Mucosa of gallbladder (tissue), 1 donor: ENCODE measurements around the gene NFX1. TPM values are rescaled to one million over a fixed set of nuclear protein-coding genes. Genes with fewer than 3 reads are reported as not detected.
"Not testable (repeated sequence)": the region's sequence is repeated elsewhere in the genome, so short reads cannot be mapped to it uniquely, and the experiment has no call there.

Experiments
- DNase-seq: peaks from one replicate; pipeline ENCODE4 v3.0.0-alpha.2; 2020; ENCODE audit warnings: low spot score
- total RNA-seq: library from RNA; stranded (reverse); gene quantifications from one replicate; pipeline ENCODE4 v1.2.1, GENCODE V29; 2021
- donor health status: DM: no; HTN: no; CAD: no.

The NFX1 gene
- total RNA-seq, 1 donor from 2014 or later: 30.1 TPM

DNA sequence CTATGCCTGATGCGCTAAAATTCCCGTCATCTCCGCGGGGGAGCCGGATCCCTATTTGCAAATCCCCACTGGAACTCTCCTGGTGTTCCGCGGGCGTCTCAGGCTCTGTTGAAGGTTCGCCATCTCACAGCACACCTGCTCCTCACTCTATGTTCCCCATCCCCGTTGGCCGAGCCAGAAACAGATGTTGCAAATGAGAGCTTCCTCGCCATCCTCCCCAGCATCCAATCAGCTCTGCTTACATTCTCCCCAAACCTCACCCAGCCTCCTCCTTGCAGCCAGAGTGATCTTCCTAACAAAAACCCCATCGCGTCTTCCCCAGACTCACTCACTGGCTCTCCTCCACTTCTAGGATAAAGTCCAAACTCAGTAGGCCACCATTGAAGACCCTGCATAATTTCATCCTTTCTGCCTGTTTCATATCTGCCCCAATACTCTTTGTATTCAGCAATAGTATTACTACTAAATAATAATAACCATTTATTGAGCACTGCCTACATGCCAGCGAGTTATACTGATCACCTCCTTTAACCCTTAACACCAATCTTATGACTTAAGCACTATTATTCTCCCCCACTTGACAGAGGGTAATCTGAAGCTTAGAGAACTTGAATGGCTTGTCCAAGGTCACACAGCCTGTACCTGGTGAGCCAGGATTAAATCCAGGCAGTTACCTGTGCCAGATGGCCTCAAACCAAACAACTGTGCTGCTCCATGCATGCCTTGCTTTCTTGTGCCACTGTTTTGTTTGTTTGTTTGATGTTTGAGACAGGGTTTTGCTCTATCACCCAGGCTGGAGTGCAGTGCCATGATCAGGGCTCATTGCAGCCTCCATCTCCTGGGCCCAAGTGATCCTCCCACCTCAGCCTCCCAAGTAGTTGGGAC is 98.0 kb downstream of the NFX1 start:
- DNase-seq: no peak

DNA sequence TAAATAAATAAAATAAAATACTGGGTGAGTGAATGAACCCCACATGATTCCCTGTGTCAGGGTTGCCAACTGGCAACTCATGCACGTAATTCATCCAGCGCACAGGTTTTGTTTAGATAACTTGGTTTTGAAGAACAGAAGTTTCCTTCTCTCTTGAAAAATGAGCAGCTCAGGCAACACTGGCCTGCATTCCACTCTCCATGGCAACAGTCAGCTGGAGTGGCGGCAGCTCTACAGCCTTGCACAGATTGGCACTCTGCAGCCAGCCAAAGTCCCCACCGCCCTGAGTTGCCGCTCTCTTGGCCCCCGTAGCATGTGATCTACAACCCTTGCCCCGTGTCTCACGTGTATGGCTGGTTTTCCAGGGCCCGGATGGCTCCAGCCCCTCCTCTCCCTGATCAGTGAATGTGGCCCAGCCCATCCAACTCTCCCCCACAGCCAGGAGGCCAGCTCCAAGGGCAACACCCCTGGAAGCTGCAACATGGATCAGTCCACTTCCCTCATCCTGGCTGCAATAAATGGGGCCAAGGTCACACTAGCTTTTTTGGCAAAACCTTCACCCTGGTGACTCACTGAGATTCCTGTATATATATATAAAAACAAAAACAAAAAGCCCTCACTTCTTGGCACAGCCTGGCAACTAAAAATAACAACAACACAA is 100.9 kb downstream of the NFX1 start:
- peak; percentile 83 for DNase-seq

GRCh38 chr9:33392591-33393021 is 102.3 kb downstream of the NFX1 start:
- not testable (repeated sequence) for DNase-seq

- no peak for DNase-seq
These were observed 103.3 kb downstream of the NFX1 start for GRCh38 chr9:33393581-33393980.

- DNase-seq: not testable (repeated sequence)
These were observed 103.7 kb downstream of the NFX1 start for GRCh38 chr9:33393986-33394385.

DNA sequence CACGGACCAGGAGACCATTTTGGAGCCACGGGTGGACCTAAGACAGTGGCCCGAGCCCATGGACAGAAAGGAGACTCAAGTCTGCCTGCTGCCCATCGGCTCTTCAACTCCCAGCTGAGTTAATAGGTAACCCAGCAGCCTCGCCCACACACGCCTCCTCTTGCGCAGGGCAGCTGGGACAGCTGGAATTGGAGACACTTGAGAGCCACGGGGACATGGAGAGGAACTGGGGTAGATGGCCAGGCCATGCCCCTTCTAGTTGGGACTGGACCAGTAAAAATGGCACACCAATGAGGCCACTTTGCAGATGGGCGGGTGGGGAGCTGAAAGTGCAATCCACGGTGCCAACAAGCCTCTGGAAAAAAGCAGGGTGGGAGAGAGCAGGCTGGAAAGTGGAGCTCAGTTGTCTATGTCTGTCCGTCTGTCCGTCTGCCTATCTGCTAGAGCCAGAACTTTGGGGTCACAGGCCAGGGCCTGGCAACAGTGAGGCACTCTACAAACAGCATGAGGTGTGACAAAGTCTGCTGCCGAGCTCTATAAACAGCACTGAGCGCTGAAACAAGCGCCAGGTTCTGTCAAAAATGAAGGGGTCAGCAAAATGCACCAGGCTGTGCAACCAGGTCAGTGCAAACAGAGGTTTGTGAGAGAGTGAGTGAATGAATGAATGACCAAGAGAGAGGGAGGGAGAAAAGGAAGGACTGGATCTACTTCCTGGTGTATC is 105.0 kb downstream of the NFX1 start:
- peak; percentile 70 for DNase-seq

- not testable (repeated sequence) for DNase-seq
These were observed 107.5 kb downstream of the NFX1 start for GRCh38 chr9:33397801-33398200.

DNA sequence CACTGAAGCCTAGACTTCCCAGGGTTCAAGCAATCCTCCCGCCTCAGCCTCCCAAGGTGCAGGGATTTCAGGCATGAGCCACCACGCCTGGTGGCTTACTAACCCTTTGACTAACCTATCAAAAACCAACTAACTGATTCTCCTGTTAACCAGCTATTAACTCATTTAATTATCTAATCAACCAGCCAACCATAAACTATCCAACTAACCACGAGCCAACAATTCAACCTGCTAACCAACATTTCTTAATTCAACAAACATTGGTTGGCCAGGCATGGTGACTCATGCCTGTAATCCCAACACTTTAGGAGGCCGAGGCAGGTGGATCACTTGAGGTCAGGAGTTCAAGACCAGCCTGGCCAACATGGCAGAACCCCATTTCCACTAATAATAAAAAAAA is 108.7 kb downstream of the NFX1 start:
- DNase-seq: not testable (repeated sequence)

- not testable (repeated sequence) for DNase-seq
These were observed 111.5 kb downstream of the NFX1 start for GRCh38 chr9:33401809-33402208.

GRCh38 chr9:33402371-33402770 is 112.1 kb downstream of the NFX1 start, which contains the start of gene AQP7:
AQP7 (minus strand) TSS chr9:33402568; CDS start chr9:33401262, 1,306 bp downstream.
- not testable (repeated sequence) for DNase-seq

- DNase-seq: no peak
These were observed 113.8 kb downstream of the NFX1 start for GRCh38 chr9:33403941-33404787.

DNA sequence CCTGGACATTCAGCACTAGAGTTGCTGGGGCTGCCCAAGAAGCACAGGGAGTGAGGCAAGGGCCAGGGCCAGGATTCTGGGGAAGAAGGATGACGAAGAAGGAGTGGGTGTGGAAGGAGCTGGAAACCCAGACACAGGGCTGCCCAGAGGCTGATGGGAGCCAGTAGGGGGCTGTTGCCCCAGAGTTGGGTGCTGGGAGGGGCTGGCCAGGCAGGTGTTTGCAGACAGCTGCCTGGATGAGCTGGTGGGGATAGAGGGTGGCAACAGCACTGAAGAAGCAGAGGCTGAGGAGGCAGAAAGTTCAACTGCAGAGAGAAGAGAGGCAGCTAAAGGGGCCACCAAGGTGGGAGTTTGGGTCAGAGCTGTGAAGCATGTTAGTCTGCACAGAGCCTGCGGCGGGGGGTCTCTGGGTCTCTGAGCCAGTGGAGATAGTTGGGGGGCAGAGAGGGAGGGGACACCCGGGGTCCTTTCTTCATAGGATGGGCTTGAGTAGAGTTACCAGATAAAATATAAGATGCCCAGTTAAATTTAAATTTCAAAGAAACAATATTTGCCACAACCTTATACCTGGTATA is 114.6 kb downstream of the NFX1 start:
- DNase-seq: no peak

- no peak for DNase-seq
These were observed 116.7 kb downstream of the NFX1 start for GRCh38 chr9:33407061-33407460.

DNA sequence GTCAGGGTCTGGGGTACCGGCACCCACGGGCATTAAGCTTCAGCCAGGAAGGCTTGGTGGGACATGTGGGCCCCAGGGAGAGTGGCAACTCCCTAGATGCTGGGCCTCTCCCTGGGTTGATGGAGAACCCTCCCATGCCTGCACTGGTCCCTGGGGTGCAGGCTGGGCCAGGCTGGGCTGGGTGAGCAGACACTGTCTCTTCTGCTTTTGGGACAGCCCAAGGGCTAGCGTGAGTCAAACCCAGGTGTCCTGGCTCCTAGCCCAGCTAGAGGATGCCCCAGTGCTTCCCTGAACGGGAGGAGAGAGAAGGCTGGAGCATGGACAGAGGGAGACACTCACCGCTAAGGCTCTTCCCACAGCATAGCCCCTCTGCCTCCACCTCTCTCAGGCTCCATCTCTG is 117.8 kb downstream of the NFX1 start:
- DNase-seq: no peak

GRCh38 chr9:33414268-33414667 is 124.0 kb downstream of the NFX1 start:
- no peak for DNase-seq

GRCh38 chr9:33414889-33415500 is 124.7 kb downstream of the NFX1 start:
- no peak for DNase-seq

- DNase-seq: peak; percentile 88
These were observed 125.3 kb downstream of the NFX1 start for GRCh38 chr9:33415501-33416038.

DNA sequence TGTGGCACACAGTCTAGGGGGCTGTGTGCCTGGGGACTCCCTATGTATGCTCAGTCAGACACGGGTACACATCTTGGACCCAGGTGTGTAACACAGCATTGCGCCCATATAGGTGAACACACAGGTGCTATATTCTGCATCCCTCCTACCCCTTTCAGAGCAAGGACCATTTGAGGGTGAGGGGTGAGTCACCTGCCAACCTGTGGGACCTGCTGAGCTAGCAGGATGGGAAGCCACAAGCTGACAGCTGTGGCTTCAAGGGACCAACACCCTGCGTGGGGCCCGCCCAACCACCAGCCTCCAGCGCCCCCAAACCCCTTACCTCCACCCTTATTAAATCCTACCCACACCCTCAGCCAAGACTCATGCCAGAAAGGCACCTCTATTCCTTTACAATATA is 126.7 kb downstream of the NFX1 start:
- DNase-seq: no peak

- no peak for DNase-seq
These were observed 127.8 kb downstream of the NFX1 start for GRCh38 chr9:33418090-33418489.

GRCh38 chr9:33419708-33420303 is 129.5 kb downstream of the NFX1 start:
- no peak for DNase-seq
